ENCODE results near the gene FGB.

DNA sequence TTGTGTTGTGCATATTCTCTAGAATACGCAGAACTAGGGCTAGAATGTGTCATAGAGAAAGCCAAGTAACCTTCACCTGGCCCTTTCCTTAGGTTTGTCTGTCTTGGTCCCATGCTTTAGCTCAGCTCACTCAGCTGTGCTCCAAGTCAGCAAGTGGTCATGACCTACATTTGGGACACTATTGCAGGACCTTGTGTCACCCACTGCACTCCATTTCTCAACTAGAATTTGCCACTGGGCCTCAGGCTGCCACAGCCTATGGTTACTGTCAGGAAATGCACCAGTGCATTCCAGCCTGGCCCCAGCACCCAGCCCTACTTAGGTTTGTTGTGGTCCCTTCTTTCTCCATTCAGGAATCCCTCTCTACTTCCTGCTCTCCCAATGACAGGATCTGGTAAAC lies 57.3 kb downstream of the FGB start:
- TF ChIP-seq, protein P1, sequence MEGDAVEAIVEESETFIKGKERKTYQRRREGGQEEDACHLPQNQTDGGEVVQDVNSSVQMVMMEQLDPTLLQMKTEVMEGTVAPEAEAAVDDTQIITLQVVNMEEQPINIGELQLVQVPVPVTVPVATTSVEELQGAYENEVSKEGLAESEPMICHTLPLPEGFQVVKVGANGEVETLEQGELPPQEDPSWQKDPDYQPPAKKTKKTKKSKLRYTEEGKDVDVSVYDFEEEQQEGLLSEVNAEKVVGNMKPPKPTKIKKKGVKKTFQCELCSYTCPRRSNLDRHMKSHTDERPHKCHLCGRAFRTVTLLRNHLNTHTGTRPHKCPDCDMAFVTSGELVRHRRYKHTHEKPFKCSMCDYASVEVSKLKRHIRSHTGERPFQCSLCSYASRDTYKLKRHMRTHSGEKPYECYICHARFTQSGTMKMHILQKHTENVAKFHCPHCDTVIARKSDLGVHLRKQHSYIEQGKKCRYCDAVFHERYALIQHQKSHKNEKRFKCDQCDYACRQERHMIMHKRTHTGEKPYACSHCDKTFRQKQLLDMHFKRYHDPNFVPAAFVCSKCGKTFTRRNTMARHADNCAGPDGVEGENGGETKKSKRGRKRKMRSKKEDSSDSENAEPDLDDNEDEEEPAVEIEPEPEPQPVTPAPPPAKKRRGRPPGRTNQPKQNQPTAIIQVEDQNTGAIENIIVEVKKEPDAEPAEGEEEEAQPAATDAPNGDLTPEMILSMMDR (IDR thresholded peaks at IDR 0.05; ENCODE audit: extremely low read depth in 1 of 2, insufficient read depth in 1 of 2, low read depth in 1 of 2, low read length in 2 of 2) = no peak
- TF ChIP-seq POLR2AphosphoS5 (IDR thresholded peaks at IDR 0.05; ENCODE audit: insufficient read depth, low read depth, low read length) (no peak), POLR2A (IDR thresholded peaks at IDR 0.05; ENCODE audit: low read depth, low read length) (no peak), EZH2 (IDR thresholded peaks at IDR 0.05; ENCODE audit: borderline replicate concordance, low read depth, low read length, severe bottlenecking) (no peak)
- TF ChIP-seq, protein P2, sequence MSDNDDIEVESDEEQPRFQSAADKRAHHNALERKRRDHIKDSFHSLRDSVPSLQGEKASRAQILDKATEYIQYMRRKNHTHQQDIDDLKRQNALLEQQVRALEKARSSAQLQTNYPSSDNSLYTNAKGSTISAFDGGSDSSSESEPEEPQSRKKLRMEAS (IDR thresholded peaks at IDR 0.05; ENCODE audit: insufficient read depth, insufficient read length) = no peak

Measured in endothelial cell of umbilical vein (primary cell).